Measurements from ENCODE around the gene SLC46A1. TPM values are rescaled to one million over a fixed set of nuclear protein-coding genes. Genes with fewer than 3 reads are reported as not detected.

The SLC46A1 gene
- total RNA-seq, 4 donors from 2014 or later: 1.5 to 17.6 (median 4.7) TPM

GRCh38 chr17:28412099-28412498, 6.1 kb upstream of the SLC46A1 start:
- intact Hi-C loops (cut with DNase I; ENCODE audit: low total_unique reads): no loop called here
- Histone ChIP-seq H3K4me3 (no peak overlapping the region), H3K36me3 (no peaks in the 10 kb centered on the region), H3K27me3 (no peaks in the 10 kb centered on the region), H3K9me3 (no peaks in the 10 kb centered on the region), H3K27ac (no peak overlapping the region), H3K4me1 (no peaks in the 10 kb centered on the region)
- TF ChIP-seq POLR2A (IDR thresholded peaks at IDR 0.05): no peak
- TF ChIP-seq CTCF (IDR thresholded peaks at IDR 0.05): no peak
- DNase-seq: no peak

- TF ChIP-seq CTCF (IDR thresholded peaks at IDR 0.05): no peak
- no peak for TF ChIP-seq POLR2A (IDR thresholded peaks at IDR 0.05)
- no peaks in the 10 kb centered on the region for H3K9me3 ChIP-seq
- peaks cover 0 to 5% of the 10 kb centered on the region in 2 donors for H3K4me1 ChIP-seq
- H3K27me3 ChIP-seq: no peaks in the 10 kb centered on the region
- H3K36me3 ChIP-seq: no peaks in the 10 kb centered on the region
- no peak overlapping the region for H3K4me3 ChIP-seq
- DNase-seq: no peak
- intact Hi-C loops (cut with DNase I; ENCODE audit: low total_unique reads): no loop called here
- no peak overlapping the region for H3K27ac ChIP-seq
Measured at GRCh38 chr17:28407974-28408306, 1.9 kb upstream of the SLC46A1 start.

GRCh38 chr17:28407130-28407973, 1.3 kb upstream of the SLC46A1 start:
- H3K27ac ChIP-seq: no peak overlapping the region
- H3K4me3 ChIP-seq: no peak overlapping the region
- intact Hi-C loops (cut with DNase I; ENCODE audit: low total_unique reads): no loop called here
- no peaks in the 10 kb centered on the region for H3K27me3 ChIP-seq
- no peaks in the 10 kb centered on the region for H3K9me3 ChIP-seq
- TF ChIP-seq CTCF (IDR thresholded peaks at IDR 0.05): no peak
- no peak for TF ChIP-seq POLR2A (IDR thresholded peaks at IDR 0.05)
- peaks cover 0 to 5% of the 10 kb centered on the region in 2 donors for H3K4me1 ChIP-seq
- H3K36me3 ChIP-seq: no peaks in the 10 kb centered on the region
- DNase-seq: no peak

- no peak for DNase-seq
- Histone ChIP-seq H3K36me3 (no peaks in the 10 kb centered on the region), H3K27me3 (no peaks in the 10 kb centered on the region), H3K27ac (peak overlapping the region; percentile 0 to 72), H3K9me3 (no peaks in the 10 kb centered on the region), H3K4me1 (peaks cover 0 to 5% of the 10 kb centered on the region in 2 donors), H3K4me3 (peak overlapping the region; percentile 62 to 86)
- intact Hi-C loops (cut with DNase I; ENCODE audit: low total_unique reads): no loop called here
- no peak for TF ChIP-seq CTCF (IDR thresholded peaks at IDR 0.05)
- no peak for TF ChIP-seq POLR2A (IDR thresholded peaks at IDR 0.05)
Measured at GRCh38 chr17:28406473-28406814, 432 bp upstream of the SLC46A1 start.

GRCh38 chr17:28404812-28405570, 1.0 kb downstream of the SLC46A1 start:
- intact Hi-C loops (cut with DNase I; ENCODE audit: low total_unique reads): no loop called here
- DNase-seq: no peak
- H3K4me1 ChIP-seq: peaks cover 0 to 5% of the 10 kb centered on the region in 2 donors
- TF ChIP-seq POLR2A (IDR thresholded peaks at IDR 0.05): no peak
- no peak for TF ChIP-seq CTCF (IDR thresholded peaks at IDR 0.05)
- H3K27ac ChIP-seq: peak overlapping the region in 1 of 2 donors; percentile 72
- H3K4me3 ChIP-seq: peak overlapping the region; percentile 62 to 86
- H3K36me3 ChIP-seq: no peaks in the 10 kb centered on the region
- no peaks in the 10 kb centered on the region for H3K9me3 ChIP-seq
- H3K27me3 ChIP-seq: no peaks in the 10 kb centered on the region

Data from uterus (tissue), 4 donors.